WTC11 (cell line): ENCODE measurements around the gene CPLX3. TPM values are rescaled to one million over a fixed set of nuclear protein-coding genes. Genes with fewer than 3 reads are reported as not detected.
A peak's percentile ranks its signal among the peaks of the same experiment; 100 is the strongest.

Experiments
- ATAC-seq: fragments of 200-7000 bp; cut with Tn5 transposase; 2 replicates; pipeline ENCODE4 v1.10.0; 2021; ENCODE audit warnings: mild to moderate bottlenecking, moderate library complexity
- CTCF ChIA-PET: fragments of 300-600 bp; sonication (Branson Sonifier 250); formaldehyde crosslinking; loops from one replicate; lab custom pipeline; 2021; ENCODE audit warnings: antibody characterized with exemption; lab: Charles Lee
- POLR2A ChIA-PET: fragments of 350-600 bp; sonication (Branson Sonifier 250); formaldehyde crosslinking; loops from one replicate; lab custom pipeline; 2021; ENCODE audit warnings: antibody characterized with exemption; lab: Charles Lee
- DNase-seq: peaks from one replicate; pipeline ENCODE4 v3.0.0; 2021; ENCODE audit warnings: low spot score
- H3K27ac Mint-ChIP-seq: 2 replicates; pipeline ENCODE4 v1.8.0; 2021; ENCODE audit warnings: mixed read lengths
- H3K27me3 Mint-ChIP-seq: 2 replicates; pipeline ENCODE4 v1.8.0; 2021; ENCODE audit warnings: low read depth, mild to moderate bottlenecking, moderate library complexity, mixed read lengths
- H3K36me3 Mint-ChIP-seq: 2 replicates; pipeline ENCODE4 v1.8.0; 2021; ENCODE audit warnings: mixed read lengths
- H3K4me1 Mint-ChIP-seq: 2 replicates; pipeline ENCODE4 v1.8.0; 2022; ENCODE audit warnings: mixed read lengths
- H3K4me3 Mint-ChIP-seq: 2 replicates; pipeline ENCODE4 v1.8.0; 2021; ENCODE audit warnings: mild to moderate bottlenecking, moderate library complexity, mixed read lengths
- H3K9me3 Mint-ChIP-seq: 2 replicates; pipeline ENCODE4 v1.8.0; 2021; ENCODE audit warnings: mixed read lengths
- CBFB ChIP-seq: sonication (generic); formaldehyde crosslinking; IDR thresholded peaks from 2 replicates; pipeline ENCODE4 v1.8.1; 2022; ENCODE audit warnings: mild to moderate bottlenecking, low read depth, missing genetic modification reagents
- FOXK1 ChIP-seq: sonication (generic); formaldehyde crosslinking; IDR thresholded peaks from 2 replicates; pipeline ENCODE4 v1.8.0; 2022; ENCODE audit warnings: mild to moderate bottlenecking, moderate library complexity, missing genetic modification reagents
- MXD4 ChIP-seq: fragments of 250-450 bp; sonication (Bioruptor Pico); IDR thresholded peaks from 2 replicates; pipeline ENCODE4 v1.8.0; 2021; ENCODE audit warnings: mild to moderate bottlenecking, moderate library complexity, borderline replicate concordance
- MYBL2 ChIP-seq: sonication (generic); formaldehyde crosslinking; IDR thresholded peaks from 2 replicates; pipeline ENCODE4 v1.8.1; 2023; ENCODE audit warnings: mild to moderate bottlenecking, moderate library complexity, missing genetic modification reagents
- NFYB ChIP-seq: sonication (generic); formaldehyde crosslinking; conservative IDR thresholded peaks from 2 replicates; pipeline ENCODE4 v1.8.0; 2022; ENCODE audit warnings: low read depth, missing genetic modification reagents
- RORB ChIP-seq: fragments of 250-450 bp; sonication (Bioruptor Pico); IDR thresholded peaks from 2 replicates; pipeline ENCODE4 v1.9.0; 2021; ENCODE audit warnings: mild to moderate bottlenecking
- SMAD4 ChIP-seq: sonication (generic); formaldehyde crosslinking; IDR thresholded peaks from 2 replicates; pipeline ENCODE4 v1.8.0; 2022; ENCODE audit warnings: mild to moderate bottlenecking, missing genetic modification reagents
- TEAD1 ChIP-seq: sonication (generic); formaldehyde crosslinking; IDR thresholded peaks from 2 replicates; pipeline ENCODE4 v1.8.0; 2022; ENCODE audit warnings: mild to moderate bottlenecking, missing genetic modification reagents
- TEAD4 ChIP-seq: sonication (generic); formaldehyde crosslinking; IDR thresholded peaks from 2 replicates; pipeline ENCODE4 v1.8.0; 2022; ENCODE audit warnings: mild to moderate bottlenecking, missing genetic modification reagents
- ZBTB21 ChIP-seq: sonication (generic); formaldehyde crosslinking; IDR thresholded peaks from 2 replicates; pipeline ENCODE4 v1.8.1; 2023; ENCODE audit warnings: mild to moderate bottlenecking, missing genetic modification reagents, borderline replicate concordance
- ZNF121 ChIP-seq: sonication (generic); formaldehyde crosslinking; IDR thresholded peaks from 2 replicates; pipeline ENCODE4 v1.8.0; 2023; ENCODE audit warnings: missing genetic modification reagents
- ZNF232 ChIP-seq: sonication (generic); formaldehyde crosslinking; IDR thresholded peaks from 2 replicates; pipeline ENCODE4 v1.8.0; 2022; ENCODE audit warnings: mild to moderate bottlenecking, missing genetic modification reagents
- ZNF263 ChIP-seq: sonication (generic); formaldehyde crosslinking; IDR thresholded peaks from 2 replicates; pipeline ENCODE4 v1.8.1; 2022; ENCODE audit warnings: low read depth, mild to moderate bottlenecking, moderate library complexity, missing genetic modification reagents
- total RNA-seq: library from RNA; stranded (reverse); gene quantifications from 3 replicates; pipeline ENCODE4 v1.2.3, GENCODE V29; 2021
- TF ChIP-seq, protein P1 (sequence below): sonication (generic); formaldehyde crosslinking; IDR thresholded peaks from 2 replicates; pipeline ENCODE4 v1.8.0; 2023; ENCODE audit warnings: missing genetic modification reagents
- TF ChIP-seq, protein P2 (sequence below): fragments of 250-450 bp; sonication (Bioruptor Pico); IDR thresholded peaks from 2 replicates; pipeline ENCODE4 v2.1.2; 2022; ENCODE audit warnings: mild to moderate bottlenecking, moderate library complexity
- TF ChIP-seq, protein P3 (sequence below): sonication (generic); formaldehyde crosslinking; IDR thresholded peaks from 2 replicates; pipeline ENCODE4 v1.8.1; 2022; ENCODE audit warnings: low read depth, mild to moderate bottlenecking, moderate library complexity, missing genetic modification reagents, borderline replicate concordance
- TF ChIP-seq, protein P4 (sequence below): sonication (generic); formaldehyde crosslinking; IDR thresholded peaks from 2 replicates; pipeline ENCODE4 v1.8.1; 2023; ENCODE audit warnings: mild to moderate bottlenecking, moderate library complexity, missing genetic modification reagents
- TF ChIP-seq, protein P5 (sequence below): sonication (generic); formaldehyde crosslinking; IDR thresholded peaks from 2 replicates; pipeline ENCODE4 v1.8.1; 2023; ENCODE audit warnings: mild to moderate bottlenecking, missing genetic modification reagents, borderline replicate concordance
- TF ChIP-seq, protein P6 (sequence below): sonication (generic); formaldehyde crosslinking; IDR thresholded peaks from 2 replicates; pipeline ENCODE4 v1.8.1; 2022; ENCODE audit warnings: missing genetic modification reagents, borderline replicate concordance
- TF ChIP-seq, protein P7 (sequence below): sonication (generic); formaldehyde crosslinking; IDR thresholded peaks from 2 replicates; pipeline ENCODE4 v1.8.0; 2022; ENCODE audit warnings: mild to moderate bottlenecking, missing genetic modification reagents
- TF ChIP-seq, protein P8 (sequence below): sonication (generic); formaldehyde crosslinking; IDR thresholded peaks from 2 replicates; pipeline ENCODE4 v1.8.0; 2022; ENCODE audit warnings: mild to moderate bottlenecking, missing genetic modification reagents
- TF ChIP-seq, protein P9 (sequence below): sonication (generic); formaldehyde crosslinking; IDR thresholded peaks from 2 replicates; pipeline ENCODE4 v1.8.1; 2023; ENCODE audit warnings: mild to moderate bottlenecking, missing genetic modification reagents, moderate library complexity

Gene CPLX3
- total RNA-seq, 1 experiment from 2014 or later, result 0.09 TPM

DNA sequence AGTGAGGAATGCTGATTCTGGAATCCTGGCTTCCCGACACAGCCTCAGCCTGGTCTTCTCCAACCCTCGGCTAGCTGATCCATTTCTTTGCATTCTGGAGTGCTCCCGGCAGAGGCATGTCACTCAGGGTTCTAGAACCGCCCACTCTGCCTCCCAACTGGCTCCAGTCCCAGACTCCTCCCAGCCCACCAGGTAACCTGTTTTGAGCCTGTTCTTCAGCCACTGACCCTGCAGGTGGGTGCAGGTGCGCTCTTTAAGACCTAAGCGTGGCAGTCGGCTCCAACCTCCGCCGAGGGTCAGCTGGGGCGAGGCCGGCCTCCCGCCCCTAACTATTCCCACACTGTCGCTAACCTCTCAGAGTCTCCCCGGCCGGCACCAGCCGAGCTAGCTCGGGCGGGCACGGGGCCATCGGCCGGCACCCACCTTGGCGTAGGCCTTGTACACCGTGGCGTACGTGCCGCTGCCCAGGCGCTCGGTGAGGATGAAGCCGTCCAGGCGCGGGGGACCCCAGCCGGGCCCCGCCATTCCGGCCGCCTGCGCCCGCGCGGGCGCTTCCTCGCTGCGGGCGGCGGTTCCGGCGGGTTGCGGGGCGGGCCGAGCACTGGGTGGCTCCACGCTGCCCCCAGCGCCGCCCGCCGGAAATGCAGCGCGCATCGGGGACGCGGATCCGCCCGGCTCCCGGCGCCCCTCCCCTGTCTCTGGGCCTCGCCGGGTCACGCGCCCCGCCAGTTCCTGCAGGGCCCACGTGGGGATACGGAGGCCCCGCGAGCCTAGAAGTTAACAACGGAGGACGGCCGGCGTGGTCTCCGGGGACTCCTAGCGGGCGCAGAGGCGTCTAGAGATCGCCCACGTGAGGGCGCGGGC is 16.4 kb downstream of the CPLX3 start, which contains the start of gene ULK3:
TSS of gene ULK3 (minus strand) at position 576 of the 864 bp plus-strand sequence. CDS start at position 525, 51 bp downstream.
- H3K9me3 Mint-ChIP-seq, result no peaks in the 10 kb centered on the region
- ATAC-seq, result peak; percentile 87
- peaks cover 21% of the 10 kb centered on the region for H3K4me1 Mint-ChIP-seq
- H3K27ac Mint-ChIP-seq, result peak within 1 kb of the TSS; percentile 91
- no peaks in the 10 kb centered on the region for H3K27me3 Mint-ChIP-seq
- H3K4me3 Mint-ChIP-seq, result peak within 1 kb of the TSS; percentile 87
- H3K36me3 Mint-ChIP-seq, result peaks cover 6% of the 10 kb centered on the region
- peak; percentile 87 for DNase-seq
- ChIA-PET POLR2A (interaction anchor here (0.6 to 1.6 kb wide), 8 partner anchors 13 to 83 kb away, joined by 3 to 8 read pairs (median 4); partner anchors contain the start of genes CPLX3 and FAM219B), CTCF (interaction anchor here (0.6 to 5.1 kb wide), 30 partner anchors 13 to 212 kb away, joined by 3 to 34 read pairs (median 4); partner anchors contain the start of genes CPLX3, CSK, CYP1A1 and FAM219B)
- TF ChIP-seq ZNF232 (CRISPR knock-in tag), result no peak
- no peak for TF ChIP-seq RORB
- 0 out of 2 replicates have a peak, but pooled peaks have one; percentile 39 for TF ChIP-seq CBFB (CRISPR knock-in tag)
- TF ChIP-seq, protein P1, sequence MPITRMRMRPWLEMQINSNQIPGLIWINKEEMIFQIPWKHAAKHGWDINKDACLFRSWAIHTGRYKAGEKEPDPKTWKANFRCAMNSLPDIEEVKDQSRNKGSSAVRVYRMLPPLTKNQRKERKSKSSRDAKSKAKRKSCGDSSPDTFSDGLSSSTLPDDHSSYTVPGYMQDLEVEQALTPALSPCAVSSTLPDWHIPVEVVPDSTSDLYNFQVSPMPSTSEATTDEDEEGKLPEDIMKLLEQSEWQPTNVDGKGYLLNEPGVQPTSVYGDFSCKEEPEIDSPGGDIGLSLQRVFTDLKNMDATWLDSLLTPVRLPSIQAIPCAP (CRISPR knock-in tag), result no peak; the same call in 1 of the 2 replicates
- no peak for TF ChIP-seq SMAD4 (CRISPR knock-in tag)
- TF ChIP-seq, protein P2, sequence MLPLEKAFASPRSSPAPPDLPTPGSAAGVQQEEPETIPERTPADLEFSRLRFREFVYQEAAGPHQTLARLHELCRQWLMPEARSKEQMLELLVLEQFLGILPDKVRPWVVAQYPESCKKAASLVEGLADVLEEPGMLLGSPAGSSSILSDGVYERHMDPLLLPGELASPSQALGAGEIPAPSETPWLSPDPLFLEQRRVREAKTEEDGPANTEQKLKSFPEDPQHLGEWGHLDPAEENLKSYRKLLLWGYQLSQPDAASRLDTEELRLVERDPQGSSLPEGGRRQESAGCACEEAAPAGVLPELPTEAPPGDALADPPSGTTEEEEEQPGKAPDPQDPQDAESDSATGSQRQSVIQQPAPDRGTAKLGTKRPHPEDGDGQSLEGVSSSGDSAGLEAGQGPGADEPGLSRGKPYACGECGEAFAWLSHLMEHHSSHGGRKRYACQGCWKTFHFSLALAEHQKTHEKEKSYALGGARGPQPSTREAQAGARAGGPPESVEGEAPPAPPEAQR (CRISPR knock-in tag), result no peak
- TF ChIP-seq, protein P3, sequence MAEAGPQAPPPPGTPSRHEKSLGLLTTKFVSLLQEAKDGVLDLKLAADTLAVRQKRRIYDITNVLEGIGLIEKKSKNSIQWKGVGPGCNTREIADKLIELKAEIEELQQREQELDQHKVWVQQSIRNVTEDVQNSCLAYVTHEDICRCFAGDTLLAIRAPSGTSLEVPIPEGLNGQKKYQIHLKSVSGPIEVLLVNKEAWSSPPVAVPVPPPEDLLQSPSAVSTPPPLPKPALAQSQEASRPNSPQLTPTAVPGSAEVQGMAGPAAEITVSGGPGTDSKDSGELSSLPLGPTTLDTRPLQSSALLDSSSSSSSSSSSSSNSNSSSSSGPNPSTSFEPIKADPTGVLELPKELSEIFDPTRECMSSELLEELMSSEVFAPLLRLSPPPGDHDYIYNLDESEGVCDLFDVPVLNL, result no peak
- TF ChIP-seq, protein P4, sequence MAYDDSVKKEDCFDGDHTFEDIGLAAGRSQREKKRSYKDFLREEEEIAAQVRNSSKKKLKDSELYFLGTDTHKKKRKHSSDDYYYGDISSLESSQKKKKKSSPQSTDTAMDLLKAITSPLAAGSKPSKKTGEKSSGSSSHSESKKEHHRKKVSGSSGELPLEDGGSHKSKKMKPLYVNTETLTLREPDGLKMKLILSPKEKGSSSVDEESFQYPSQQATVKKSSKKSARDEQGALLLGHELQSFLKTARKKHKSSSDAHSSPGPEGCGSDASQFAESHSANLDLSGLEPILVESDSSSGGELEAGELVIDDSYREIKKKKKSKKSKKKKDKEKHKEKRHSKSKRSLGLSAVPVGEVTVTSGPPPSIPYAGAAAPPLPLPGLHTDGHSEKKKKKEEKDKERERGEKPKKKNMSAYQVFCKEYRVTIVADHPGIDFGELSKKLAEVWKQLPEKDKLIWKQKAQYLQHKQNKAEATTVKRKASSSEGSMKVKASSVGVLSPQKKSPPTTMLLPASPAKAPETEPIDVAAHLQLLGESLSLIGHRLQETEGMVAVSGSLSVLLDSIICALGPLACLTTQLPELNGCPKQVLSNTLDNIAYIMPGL (CRISPR knock-in tag), result peak; percentile 55; the same call in 1 of the 2 replicates
- no peak for TF ChIP-seq MYBL2 (CRISPR knock-in tag)
- TF ChIP-seq MXD4 (CRISPR knock-in tag), result no peak
- TF ChIP-seq, protein P5, sequence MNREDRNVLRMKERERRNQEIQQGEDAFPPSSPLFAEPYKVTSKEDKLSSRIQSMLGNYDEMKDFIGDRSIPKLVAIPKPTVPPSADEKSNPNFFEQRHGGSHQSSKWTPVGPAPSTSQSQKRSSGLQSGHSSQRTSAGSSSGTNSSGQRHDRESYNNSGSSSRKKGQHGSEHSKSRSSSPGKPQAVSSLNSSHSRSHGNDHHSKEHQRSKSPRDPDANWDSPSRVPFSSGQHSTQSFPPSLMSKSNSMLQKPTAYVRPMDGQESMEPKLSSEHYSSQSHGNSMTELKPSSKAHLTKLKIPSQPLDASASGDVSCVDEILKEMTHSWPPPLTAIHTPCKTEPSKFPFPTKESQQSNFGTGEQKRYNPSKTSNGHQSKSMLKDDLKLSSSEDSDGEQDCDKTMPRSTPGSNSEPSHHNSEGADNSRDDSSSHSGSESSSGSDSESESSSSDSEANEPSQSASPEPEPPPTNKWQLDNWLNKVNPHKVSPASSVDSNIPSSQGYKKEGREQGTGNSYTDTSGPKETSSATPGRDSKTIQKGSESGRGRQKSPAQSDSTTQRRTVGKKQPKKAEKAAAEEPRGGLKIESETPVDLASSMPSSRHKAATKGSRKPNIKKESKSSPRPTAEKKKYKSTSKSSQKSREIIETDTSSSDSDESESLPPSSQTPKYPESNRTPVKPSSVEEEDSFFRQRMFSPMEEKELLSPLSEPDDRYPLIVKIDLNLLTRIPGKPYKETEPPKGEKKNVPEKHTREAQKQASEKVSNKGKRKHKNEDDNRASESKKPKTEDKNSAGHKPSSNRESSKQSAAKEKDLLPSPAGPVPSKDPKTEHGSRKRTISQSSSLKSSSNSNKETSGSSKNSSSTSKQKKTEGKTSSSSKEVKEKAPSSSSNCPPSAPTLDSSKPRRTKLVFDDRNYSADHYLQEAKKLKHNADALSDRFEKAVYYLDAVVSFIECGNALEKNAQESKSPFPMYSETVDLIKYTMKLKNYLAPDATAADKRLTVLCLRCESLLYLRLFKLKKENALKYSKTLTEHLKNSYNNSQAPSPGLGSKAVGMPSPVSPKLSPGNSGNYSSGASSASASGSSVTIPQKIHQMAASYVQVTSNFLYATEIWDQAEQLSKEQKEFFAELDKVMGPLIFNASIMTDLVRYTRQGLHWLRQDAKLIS (CRISPR knock-in tag), result no peak
- peak; percentile 77; the same call in 1 of the 2 replicates for TF ChIP-seq ZNF263 (CRISPR knock-in tag)
- TF ChIP-seq, protein P6, sequence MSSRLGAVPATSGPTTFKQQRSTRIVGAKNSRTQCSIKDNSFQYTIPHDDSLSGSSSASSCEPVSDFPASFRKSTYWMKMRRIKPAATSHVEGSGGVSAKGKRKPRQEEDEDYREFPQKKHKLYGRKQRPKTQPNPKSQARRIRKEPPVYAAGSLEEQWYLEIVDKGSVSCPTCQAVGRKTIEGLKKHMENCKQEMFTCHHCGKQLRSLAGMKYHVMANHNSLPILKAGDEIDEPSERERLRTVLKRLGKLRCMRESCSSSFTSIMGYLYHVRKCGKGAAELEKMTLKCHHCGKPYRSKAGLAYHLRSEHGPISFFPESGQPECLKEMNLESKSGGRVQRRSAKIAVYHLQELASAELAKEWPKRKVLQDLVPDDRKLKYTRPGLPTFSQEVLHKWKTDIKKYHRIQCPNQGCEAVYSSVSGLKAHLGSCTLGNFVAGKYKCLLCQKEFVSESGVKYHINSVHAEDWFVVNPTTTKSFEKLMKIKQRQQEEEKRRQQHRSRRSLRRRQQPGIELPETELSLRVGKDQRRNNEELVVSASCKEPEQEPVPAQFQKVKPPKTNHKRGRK (CRISPR knock-in tag), result no peak
- no peak for TF ChIP-seq ZNF121 (CRISPR knock-in tag)
- TF ChIP-seq ZBTB21 (CRISPR knock-in tag), result peak; percentile 64; the same call in 1 of the 2 replicates
- no peak for TF ChIP-seq NFYB (CRISPR knock-in tag)
- TF ChIP-seq, protein P7, sequence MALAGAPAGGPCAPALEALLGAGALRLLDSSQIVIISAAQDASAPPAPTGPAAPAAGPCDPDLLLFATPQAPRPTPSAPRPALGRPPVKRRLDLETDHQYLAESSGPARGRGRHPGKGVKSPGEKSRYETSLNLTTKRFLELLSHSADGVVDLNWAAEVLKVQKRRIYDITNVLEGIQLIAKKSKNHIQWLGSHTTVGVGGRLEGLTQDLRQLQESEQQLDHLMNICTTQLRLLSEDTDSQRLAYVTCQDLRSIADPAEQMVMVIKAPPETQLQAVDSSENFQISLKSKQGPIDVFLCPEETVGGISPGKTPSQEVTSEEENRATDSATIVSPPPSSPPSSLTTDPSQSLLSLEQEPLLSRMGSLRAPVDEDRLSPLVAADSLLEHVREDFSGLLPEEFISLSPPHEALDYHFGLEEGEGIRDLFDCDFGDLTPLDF (CRISPR knock-in tag), result no peak
- 0 out of 2 replicates have a peak, but pooled peaks have one; percentile 21 for TF ChIP-seq TEAD1 (CRISPR knock-in tag)
- TF ChIP-seq, protein P8, sequence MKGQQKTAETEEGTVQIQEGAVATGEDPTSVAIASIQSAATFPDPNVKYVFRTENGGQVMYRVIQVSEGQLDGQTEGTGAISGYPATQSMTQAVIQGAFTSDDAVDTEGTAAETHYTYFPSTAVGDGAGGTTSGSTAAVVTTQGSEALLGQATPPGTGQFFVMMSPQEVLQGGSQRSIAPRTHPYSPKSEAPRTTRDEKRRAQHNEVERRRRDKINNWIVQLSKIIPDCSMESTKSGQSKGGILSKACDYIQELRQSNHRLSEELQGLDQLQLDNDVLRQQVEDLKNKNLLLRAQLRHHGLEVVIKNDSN (CRISPR knock-in tag), result peak; percentile 92
- TF ChIP-seq TEAD4 (CRISPR knock-in tag), result peak; percentile 1
- TF ChIP-seq FOXK1, result no peak
- TF ChIP-seq, protein P9, sequence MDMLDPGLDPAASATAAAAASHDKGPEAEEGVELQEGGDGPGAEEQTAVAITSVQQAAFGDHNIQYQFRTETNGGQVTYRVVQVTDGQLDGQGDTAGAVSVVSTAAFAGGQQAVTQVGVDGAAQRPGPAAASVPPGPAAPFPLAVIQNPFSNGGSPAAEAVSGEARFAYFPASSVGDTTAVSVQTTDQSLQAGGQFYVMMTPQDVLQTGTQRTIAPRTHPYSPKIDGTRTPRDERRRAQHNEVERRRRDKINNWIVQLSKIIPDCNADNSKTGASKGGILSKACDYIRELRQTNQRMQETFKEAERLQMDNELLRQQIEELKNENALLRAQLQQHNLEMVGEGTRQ (CRISPR knock-in tag), result peak; percentile 89
